Loucy (cell line): Measurements from ENCODE around the gene MINDY2.

Experiments
- H2AFZ ChIP-seq: fragments of 200-600 bp; sonication (generic); 2 replicates; pipeline ENCODE4 v1.6.0; 2016; ENCODE audit warnings: antibody characterized with exemption, mild to moderate bottlenecking, low read length, moderate library complexity
- H3F3A ChIP-seq: fragments of 200-600 bp; 2 replicates; pipeline ENCODE4 v1.6.0; 2016; ENCODE audit warnings: antibody characterized with exemption, low read depth, mild to moderate bottlenecking
- H3K27me3 ChIP-seq: fragments of 200-600 bp; sonication (generic); 2 replicates; pipeline ENCODE4 v1.6.1; 2014; ENCODE audit warnings: low read length, mild to moderate bottlenecking; ENCODE audit not compliant: insufficient read depth, poor library complexity, severe bottlenecking
- H3K36me3 ChIP-seq: fragments of 200-600 bp; sonication (generic); 2 replicates; pipeline ENCODE4 v1.6.1; 2016; ENCODE audit warnings: low read length; ENCODE audit not compliant: insufficient read depth
- H3K4me1 ChIP-seq: fragments of 200-600 bp; sonication (generic); 2 replicates; pipeline ENCODE4 v1.5.1; 2014; ENCODE audit warnings: low read length, mild to moderate bottlenecking; ENCODE audit not compliant: insufficient read depth, poor library complexity, severe bottlenecking
- H3K4me2 ChIP-seq: fragments of 200-600 bp; sonication (generic); 2 replicates; pipeline ENCODE4 v1.6.0; 2014; ENCODE audit warnings: antibody characterized with exemption, low read length, low read depth, mild to moderate bottlenecking; ENCODE audit not compliant: poor library complexity, severe bottlenecking
- H3K4me3 ChIP-seq: fragments of 200-600 bp; sonication (generic); 2 replicates; pipeline ENCODE4 v1.5.1; 2014; ENCODE audit warnings: low read length, mild to moderate bottlenecking, mixed read lengths; ENCODE audit not compliant: poor library complexity, severe bottlenecking
- H3K79me2 ChIP-seq: fragments of 200-600 bp; sonication (generic); 2 replicates; pipeline ENCODE4 v1.6.1; 2014; ENCODE audit warnings: low read length; ENCODE audit not compliant: insufficient read depth
- H3K9ac ChIP-seq: fragments of 200-600 bp; sonication (generic); 2 replicates; pipeline ENCODE4 v1.6.0; 2014; ENCODE audit warnings: mild to moderate bottlenecking, low read depth, low read length, moderate library complexity; ENCODE audit not compliant: poor library complexity, severe bottlenecking
- H3K9me2 ChIP-seq: fragments of 200-600 bp; sonication (generic); replicated peaks from 2 replicates; pipeline ENCODE4 v1.6.1; 2016; ENCODE audit warnings: low read depth, low read length, mixed read lengths
- H3K9me3 ChIP-seq: fragments of 200-600 bp; sonication (generic); 2 replicates; pipeline ENCODE4 v1.6.1; 2014; ENCODE audit warnings: mild to moderate bottlenecking, antibody characterized with exemption, low read length, low read depth; ENCODE audit not compliant: insufficient read depth
- H4K20me1 ChIP-seq: fragments of 200-600 bp; sonication (generic); 2 replicates; pipeline ENCODE4 v1.6.0; 2014; ENCODE audit warnings: antibody characterized with exemption, low read length, mild to moderate bottlenecking; ENCODE audit not compliant: insufficient read depth, poor library complexity, severe bottlenecking
- CTCF ChIP-seq: fragments of 200-600 bp; sonication (generic); conservative IDR thresholded peaks from 2 replicates; pipeline ENCODE4 v1.5.1; 2014; ENCODE audit warnings: mild to moderate bottlenecking, antibody characterized with exemption, low read length
- EZH2phosphoT487 ChIP-seq: fragments of 200-600 bp; IDR thresholded peaks from 2 replicates; pipeline ENCODE4 v1.6.1; 2018; ENCODE audit warnings: antibody characterized with exemption, mild to moderate bottlenecking, moderate library complexity, borderline replicate concordance

MINDY2 gene

GRCh38 chr15:58731756-58732535 is 39.2 kb upstream of the MINDY2 start:
- H3K27me3 ChIP-seq = no peaks in the 10 kb centered on the region
- H3K9me3 ChIP-seq = no peaks in the 10 kb centered on the region
- H3K36me3 ChIP-seq = peaks cover 11% of the 10 kb centered on the region; the same call in 1 of the 2 replicates
- no peak overlapping the region for H3K4me2 ChIP-seq
- TF ChIP-seq CTCF (no peak), EZH2phosphoT487 (no peak)
- 0 out of 2 replicates have a peak, but pooled peaks cover 8% of the 10 kb centered on the region for H3F3A ChIP-seq
- no peak overlapping the region for H3K9ac ChIP-seq
- peaks cover 32% of the 10 kb centered on the region for H3K4me1 ChIP-seq
- H3K79me2 ChIP-seq = peaks cover 99% of the 10 kb centered on the region
- H3K4me3 ChIP-seq = no peak overlapping the region
- no peak overlapping the region for H2AFZ ChIP-seq
- peaks cover 87% of the 10 kb centered on the region for H4K20me1 ChIP-seq
- no peaks in the 10 kb centered on the region for H3K9me2 ChIP-seq

- Histone ChIP-seq H3F3A (0 out of 2 replicates have a peak, but pooled peaks cover 8% of the 10 kb centered on the region), H4K20me1 (peaks cover 88% of the 10 kb centered on the region), H3K4me3 (no peak overlapping the region), H3K9ac (peak overlapping the region; percentile 29), H3K4me1 (peaks cover 40% of the 10 kb centered on the region), H2AFZ (no peak overlapping the region), H3K79me2 (peaks cover 99% of the 10 kb centered on the region), H3K27me3 (no peaks in the 10 kb centered on the region), H3K9me2 (no peaks in the 10 kb centered on the region), H3K36me3 (peaks cover 11% of the 10 kb centered on the region; the same call in 1 of the 2 replicates), H3K4me2 (no peak overlapping the region), H3K9me3 (no peaks in the 10 kb centered on the region)
- TF ChIP-seq EZH2phosphoT487 (no peak), CTCF (no peak)
These were observed 38.3 kb upstream of the MINDY2 start for GRCh38 chr15:58732625-58733363.

- H3K9me2 ChIP-seq = no peaks in the 10 kb centered on the region
- no peaks in the 10 kb centered on the region for H3K9me3 ChIP-seq
- H3K36me3 ChIP-seq = peaks cover 4% of the 10 kb centered on the region; the same call in 1 of the 2 replicates
- no peaks in the 10 kb centered on the region for H3K27me3 ChIP-seq
- TF ChIP-seq EZH2phosphoT487 (no peak), CTCF (no peak)
- peaks cover 98% of the 10 kb centered on the region for H3K79me2 ChIP-seq
- peaks cover 92% of the 10 kb centered on the region for H4K20me1 ChIP-seq
- no peak overlapping the region for H2AFZ ChIP-seq
- H3K9ac ChIP-seq = no peak overlapping the region
- no peak overlapping the region for H3K4me2 ChIP-seq
- 0 out of 2 replicates have a peak, but pooled peaks cover 2% of the 10 kb centered on the region for H3F3A ChIP-seq
- H3K4me1 ChIP-seq = peaks cover 56% of the 10 kb centered on the region
- no peak overlapping the region for H3K4me3 ChIP-seq
These were observed 36.2 kb upstream of the MINDY2 start for GRCh38 chr15:58734859-58735258.
